HL-60 (cell line): ENCODE results near the gene LGALS7B.

Source experiments
- GABPA ChIP-seq: IDR thresholded peaks from 2 replicates; pipeline ENCODE4 v1.6.1; 2012; ENCODE audit warnings: low read depth
- POLR2AphosphoS5 ChIP-seq: IDR thresholded peaks from 2 replicates; pipeline ENCODE4 v1.6.1; 2012; ENCODE audit warnings: low read depth
- SPI1 ChIP-seq: IDR thresholded peaks from 2 replicates; pipeline ENCODE4 v1.6.1; 2012; ENCODE audit warnings: low read depth, mild to moderate bottlenecking, borderline replicate concordance
- TF ChIP-seq, protein P1 (sequence below): IDR thresholded peaks from one replicate; pipeline ENCODE4 v1.5.1; 2011; ENCODE audit warnings: low read length, control low read depth, inconsistent platforms; ENCODE audit not compliant: insufficient read depth
- TF ChIP-seq, protein P2 (sequence below): IDR thresholded peaks from 2 replicates; pipeline ENCODE4 v1.6.1; 2012; ENCODE audit warnings: low read depth; ENCODE audit not compliant: insufficient replicate concordance

- TF ChIP-seq, protein P1, sequence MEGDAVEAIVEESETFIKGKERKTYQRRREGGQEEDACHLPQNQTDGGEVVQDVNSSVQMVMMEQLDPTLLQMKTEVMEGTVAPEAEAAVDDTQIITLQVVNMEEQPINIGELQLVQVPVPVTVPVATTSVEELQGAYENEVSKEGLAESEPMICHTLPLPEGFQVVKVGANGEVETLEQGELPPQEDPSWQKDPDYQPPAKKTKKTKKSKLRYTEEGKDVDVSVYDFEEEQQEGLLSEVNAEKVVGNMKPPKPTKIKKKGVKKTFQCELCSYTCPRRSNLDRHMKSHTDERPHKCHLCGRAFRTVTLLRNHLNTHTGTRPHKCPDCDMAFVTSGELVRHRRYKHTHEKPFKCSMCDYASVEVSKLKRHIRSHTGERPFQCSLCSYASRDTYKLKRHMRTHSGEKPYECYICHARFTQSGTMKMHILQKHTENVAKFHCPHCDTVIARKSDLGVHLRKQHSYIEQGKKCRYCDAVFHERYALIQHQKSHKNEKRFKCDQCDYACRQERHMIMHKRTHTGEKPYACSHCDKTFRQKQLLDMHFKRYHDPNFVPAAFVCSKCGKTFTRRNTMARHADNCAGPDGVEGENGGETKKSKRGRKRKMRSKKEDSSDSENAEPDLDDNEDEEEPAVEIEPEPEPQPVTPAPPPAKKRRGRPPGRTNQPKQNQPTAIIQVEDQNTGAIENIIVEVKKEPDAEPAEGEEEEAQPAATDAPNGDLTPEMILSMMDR = no peak
- no peak for TF ChIP-seq POLR2AphosphoS5
- TF ChIP-seq GABPA = no peak
- TF ChIP-seq, protein P2, sequence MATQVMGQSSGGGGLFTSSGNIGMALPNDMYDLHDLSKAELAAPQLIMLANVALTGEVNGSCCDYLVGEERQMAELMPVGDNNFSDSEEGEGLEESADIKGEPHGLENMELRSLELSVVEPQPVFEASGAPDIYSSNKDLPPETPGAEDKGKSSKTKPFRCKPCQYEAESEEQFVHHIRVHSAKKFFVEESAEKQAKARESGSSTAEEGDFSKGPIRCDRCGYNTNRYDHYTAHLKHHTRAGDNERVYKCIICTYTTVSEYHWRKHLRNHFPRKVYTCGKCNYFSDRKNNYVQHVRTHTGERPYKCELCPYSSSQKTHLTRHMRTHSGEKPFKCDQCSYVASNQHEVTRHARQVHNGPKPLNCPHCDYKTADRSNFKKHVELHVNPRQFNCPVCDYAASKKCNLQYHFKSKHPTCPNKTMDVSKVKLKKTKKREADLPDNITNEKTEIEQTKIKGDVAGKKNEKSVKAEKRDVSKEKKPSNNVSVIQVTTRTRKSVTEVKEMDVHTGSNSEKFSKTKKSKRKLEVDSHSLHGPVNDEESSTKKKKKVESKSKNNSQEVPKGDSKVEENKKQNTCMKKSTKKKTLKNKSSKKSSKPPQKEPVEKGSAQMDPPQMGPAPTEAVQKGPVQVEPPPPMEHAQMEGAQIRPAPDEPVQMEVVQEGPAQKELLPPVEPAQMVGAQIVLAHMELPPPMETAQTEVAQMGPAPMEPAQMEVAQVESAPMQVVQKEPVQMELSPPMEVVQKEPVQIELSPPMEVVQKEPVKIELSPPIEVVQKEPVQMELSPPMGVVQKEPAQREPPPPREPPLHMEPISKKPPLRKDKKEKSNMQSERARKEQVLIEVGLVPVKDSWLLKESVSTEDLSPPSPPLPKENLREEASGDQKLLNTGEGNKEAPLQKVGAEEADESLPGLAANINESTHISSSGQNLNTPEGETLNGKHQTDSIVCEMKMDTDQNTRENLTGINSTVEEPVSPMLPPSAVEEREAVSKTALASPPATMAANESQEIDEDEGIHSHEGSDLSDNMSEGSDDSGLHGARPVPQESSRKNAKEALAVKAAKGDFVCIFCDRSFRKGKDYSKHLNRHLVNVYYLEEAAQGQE = no peak
- TF ChIP-seq SPI1 = no peak
These were observed 12.5 kb downstream of the LGALS7B start for GRCh38 chr19:38801359-38802095.
